ENCODE data around the gene DDHD1. TPM values are rescaled to one million over a fixed set of nuclear protein-coding genes. Genes with fewer than 3 reads are reported as not detected.

The DDHD1 gene
- total RNA-seq, 4 donors from 2014 or later, result 1.4 to 14.3 (median 5.8) TPM

Small RNA genes lying within 50 kb of the gene (small RNA-seq; reads per million reads assigned to genes)
- gene AL352979.1, result 0 reads per million in 4 donors

Other genes starting within 250 kb of the DDHD1 start
- 10 to 100 TPM in 2 of 4 donors, 1 to 10 TPM in 2; 1.7 to 72.1 (median 14.4) TPM for gene FERMT2, start 202.3 kb downstream of the DDHD1 start, total RNA-seq

Data from esophagus squamous epithelium (tissue), 4 donors.